HepG2 (cell line): ENCODE measurements around the gene DUSP2.

Experiments used
- KLF15 ChIP-seq: sonication (generic); formaldehyde crosslinking; IDR thresholded peaks from 2 replicates; pipeline ENCODE4 v1.8.1; 2023; ENCODE audit warnings: borderline replicate concordance, mild to moderate bottlenecking, inconsistent platforms, missing genetic modification reagents, mixed read lengths
- TCF7 ChIP-seq: sonication (generic); IDR thresholded peaks from 2 replicates; pipeline ENCODE4 v1.6.1; 2016; ENCODE audit warnings: antibody characterized with exemption, low read depth
- ZNF652 ChIP-seq: IDR thresholded peaks from 2 replicates; pipeline ENCODE4 v1.6.1; 2016; ENCODE audit warnings: low read depth, borderline replicate concordance

GRCh38 chr2:96185516-96185915, 40.3 kb upstream of the DUSP2 start:
- TF ChIP-seq TCF7: no peak
- no peak for TF ChIP-seq KLF15 (CRISPR knock-in tag)
- TF ChIP-seq ZNF652 (CRISPR knock-in tag): no peak
